Thyroid gland (tissue), 4 donors: Measurements from ENCODE around the gene EIF2B4.

Experiments
- POLR2A ChIP-seq, 2 donors: fragments of 450-650 bp; IDR thresholded peaks; one replicate each; pipeline ENCODE4 v1.6.1; 2017; ENCODE audit warnings: antibody characterized with exemption in 2 of 2, mild to moderate bottlenecking in 2 of 2, moderate library complexity in 1 of 2
- TF ChIP-seq, protein P1 (sequence below), 6 experiments: fragments of 200-600 bp in 3 of 6; fragments of 450-650 bp in 3 of 6; sonication (generic) in 3 of 6; IDR thresholded peaks; one replicate each; pipeline ENCODE4 v1.5.1; 2016 to 2019; ENCODE audit warnings: antibody characterized with exemption in 6 of 6, mild to moderate bottlenecking in 2 of 6, inconsistent platforms in 1 of 6, moderate library complexity in 1 of 6

DNA sequence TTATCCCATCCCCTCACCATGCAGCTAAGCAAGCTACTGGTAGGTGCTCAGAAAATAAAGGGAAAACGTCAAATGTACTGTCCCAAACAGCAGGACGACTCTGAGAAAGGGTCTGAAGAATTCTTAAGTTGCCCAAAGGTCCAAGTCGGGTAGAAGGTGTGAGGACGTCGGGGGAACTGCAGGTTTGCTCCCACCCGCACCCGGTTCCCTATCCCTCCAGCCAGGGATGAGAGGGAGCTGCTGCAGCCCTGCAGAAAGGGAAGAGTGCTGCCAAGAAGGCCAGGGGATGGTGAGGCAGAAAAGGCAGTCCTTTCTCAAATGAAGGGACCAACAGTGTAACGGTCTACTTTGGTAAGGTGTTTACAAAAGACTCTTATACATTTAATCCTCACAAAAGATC, 55.0 kb downstream of the EIF2B4 start:
- TF ChIP-seq, protein P1, sequence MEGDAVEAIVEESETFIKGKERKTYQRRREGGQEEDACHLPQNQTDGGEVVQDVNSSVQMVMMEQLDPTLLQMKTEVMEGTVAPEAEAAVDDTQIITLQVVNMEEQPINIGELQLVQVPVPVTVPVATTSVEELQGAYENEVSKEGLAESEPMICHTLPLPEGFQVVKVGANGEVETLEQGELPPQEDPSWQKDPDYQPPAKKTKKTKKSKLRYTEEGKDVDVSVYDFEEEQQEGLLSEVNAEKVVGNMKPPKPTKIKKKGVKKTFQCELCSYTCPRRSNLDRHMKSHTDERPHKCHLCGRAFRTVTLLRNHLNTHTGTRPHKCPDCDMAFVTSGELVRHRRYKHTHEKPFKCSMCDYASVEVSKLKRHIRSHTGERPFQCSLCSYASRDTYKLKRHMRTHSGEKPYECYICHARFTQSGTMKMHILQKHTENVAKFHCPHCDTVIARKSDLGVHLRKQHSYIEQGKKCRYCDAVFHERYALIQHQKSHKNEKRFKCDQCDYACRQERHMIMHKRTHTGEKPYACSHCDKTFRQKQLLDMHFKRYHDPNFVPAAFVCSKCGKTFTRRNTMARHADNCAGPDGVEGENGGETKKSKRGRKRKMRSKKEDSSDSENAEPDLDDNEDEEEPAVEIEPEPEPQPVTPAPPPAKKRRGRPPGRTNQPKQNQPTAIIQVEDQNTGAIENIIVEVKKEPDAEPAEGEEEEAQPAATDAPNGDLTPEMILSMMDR (IDR thresholded peaks at IDR 0.05), result no peak
- no peak for TF ChIP-seq POLR2A (IDR thresholded peaks at IDR 0.05)
